Neutrophil (primary cell): ENCODE measurements around the gene PAX6.

Experiments
- H3K27ac ChIP-seq: fragments of 200-600 bp; sonication (generic); 2 replicates; pipeline ENCODE4 v1.5.1; 2016; ENCODE audit warnings: mild to moderate bottlenecking, moderate library complexity
- H3K27me3 ChIP-seq: fragments of 200-600 bp; sonication (generic); 2 replicates; pipeline ENCODE4 v1.6.0; 2016; ENCODE audit warnings: mild to moderate bottlenecking
- H3K36me3 ChIP-seq: fragments of 200-600 bp; sonication (generic); 2 replicates; pipeline ENCODE4 v1.5.1; 2017
- H3K4me1 ChIP-seq, 2 experiments: fragments of 200-600 bp in 1 of 2; sonication (generic) in 1 of 2; 1 replicate in 1 of 2; 2 replicates in 1 of 2; pipeline versions ENCODE4 v1.5.1 to v1.6.1; 2013 to 2016; ENCODE audit warnings: low read depth in 1 of 2, low read length in 1 of 2, mild to moderate bottlenecking in 1 of 2, moderate library complexity in 1 of 2; ENCODE audit not compliant: control insufficient read depth in 1 of 2, insufficient read depth in 1 of 2
- H3K4me3 ChIP-seq, 2 experiments: fragments of 200-600 bp in 1 of 2; sonication (generic) in 1 of 2; 1 replicate in 1 of 2; 2 replicates in 1 of 2; pipeline ENCODE4 v1.5.1; 2013 to 2016; ENCODE audit warnings: low read depth in 1 of 2, low read length in 1 of 2, mild to moderate bottlenecking in 1 of 2, moderate library complexity in 1 of 2
- H3K9me3 ChIP-seq: fragments of 200-600 bp; sonication (generic); 2 replicates; pipeline ENCODE4 v1.5.1; 2016
- TF ChIP-seq, protein P1 (sequence below): fragments of 200-600 bp; sonication (generic); IDR thresholded peaks from 2 replicates; pipeline ENCODE4 v1.5.1; 2016; ENCODE audit warnings: antibody characterized with exemption

The PAX6 gene

DNA sequence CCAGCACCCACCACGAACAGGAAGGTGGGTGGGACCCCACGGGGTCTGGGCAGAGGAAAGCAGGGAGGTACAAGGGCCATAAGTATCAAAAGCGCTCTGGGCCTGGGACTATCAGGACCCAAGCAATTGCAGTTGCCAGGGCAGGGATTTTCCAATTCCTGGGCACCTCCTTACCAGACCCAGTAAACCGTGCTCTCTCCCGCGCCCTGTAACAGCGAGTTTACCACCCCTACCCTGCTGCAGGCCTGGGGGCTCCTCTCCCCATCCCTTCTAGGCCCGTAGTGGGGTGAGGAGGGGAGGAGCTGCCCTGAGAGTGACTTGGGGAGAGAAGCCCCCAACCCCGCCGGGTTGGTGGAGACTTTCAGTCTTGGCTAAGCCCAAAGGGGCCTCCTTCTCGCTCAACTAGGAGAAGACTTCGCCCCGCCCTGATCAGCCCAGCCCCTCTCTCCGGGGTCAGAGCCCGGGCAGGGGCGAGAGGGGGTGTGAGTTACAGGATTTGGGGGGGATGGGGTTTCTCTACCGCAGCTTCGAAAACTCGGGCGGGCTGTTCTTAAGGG, 5.4 kb downstream of the PAX6 start:
- TF ChIP-seq, protein P1, sequence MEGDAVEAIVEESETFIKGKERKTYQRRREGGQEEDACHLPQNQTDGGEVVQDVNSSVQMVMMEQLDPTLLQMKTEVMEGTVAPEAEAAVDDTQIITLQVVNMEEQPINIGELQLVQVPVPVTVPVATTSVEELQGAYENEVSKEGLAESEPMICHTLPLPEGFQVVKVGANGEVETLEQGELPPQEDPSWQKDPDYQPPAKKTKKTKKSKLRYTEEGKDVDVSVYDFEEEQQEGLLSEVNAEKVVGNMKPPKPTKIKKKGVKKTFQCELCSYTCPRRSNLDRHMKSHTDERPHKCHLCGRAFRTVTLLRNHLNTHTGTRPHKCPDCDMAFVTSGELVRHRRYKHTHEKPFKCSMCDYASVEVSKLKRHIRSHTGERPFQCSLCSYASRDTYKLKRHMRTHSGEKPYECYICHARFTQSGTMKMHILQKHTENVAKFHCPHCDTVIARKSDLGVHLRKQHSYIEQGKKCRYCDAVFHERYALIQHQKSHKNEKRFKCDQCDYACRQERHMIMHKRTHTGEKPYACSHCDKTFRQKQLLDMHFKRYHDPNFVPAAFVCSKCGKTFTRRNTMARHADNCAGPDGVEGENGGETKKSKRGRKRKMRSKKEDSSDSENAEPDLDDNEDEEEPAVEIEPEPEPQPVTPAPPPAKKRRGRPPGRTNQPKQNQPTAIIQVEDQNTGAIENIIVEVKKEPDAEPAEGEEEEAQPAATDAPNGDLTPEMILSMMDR: no peak
- Histone ChIP-seq H3K27ac (no peak overlapping the region), H3K4me1 (peaks cover 22 to 25% of the 10 kb centered on the region in 2 experiments), H3K36me3 (no peaks in the 10 kb centered on the region), H3K27me3 (peaks cover 100% of the 10 kb centered on the region), H3K9me3 (no peaks in the 10 kb centered on the region), H3K4me3 (no peak overlapping the region)

DNA sequence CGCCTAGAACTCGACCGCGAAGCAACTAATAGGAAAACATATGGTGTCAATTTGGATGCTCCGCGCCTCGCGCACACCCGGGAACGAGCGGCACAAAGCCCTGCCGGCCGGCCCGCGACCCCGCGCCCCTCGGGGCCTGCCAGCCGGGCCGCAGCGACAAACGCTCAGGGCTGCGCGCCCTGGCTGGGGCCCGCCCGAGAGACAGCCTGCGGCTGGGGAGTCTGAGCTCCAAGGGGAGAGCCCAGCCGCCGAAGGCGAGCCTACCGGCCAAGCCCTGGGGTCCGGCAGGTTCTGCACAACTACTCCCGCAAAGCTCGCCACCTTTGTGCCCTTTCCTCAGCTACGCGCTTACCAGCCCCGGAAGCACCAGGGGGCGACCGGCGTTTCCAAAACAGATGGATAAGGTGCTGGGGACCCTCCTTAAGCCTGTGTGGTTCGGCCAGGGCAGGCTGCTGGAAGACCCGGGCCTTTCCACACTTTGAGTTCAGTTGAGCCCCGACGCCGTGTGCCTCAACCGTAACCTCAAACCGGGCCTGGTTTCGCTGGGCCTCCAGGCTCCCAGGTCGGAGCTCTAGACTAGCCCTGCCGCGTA, 6.0 kb downstream of the PAX6 start:
- Histone ChIP-seq H3K4me1 (peaks cover 18 to 19% of the 10 kb centered on the region in 2 experiments), H3K27ac (no peak overlapping the region), H3K27me3 (peaks cover 100% of the 10 kb centered on the region), H3K36me3 (no peaks in the 10 kb centered on the region), H3K9me3 (no peaks in the 10 kb centered on the region), H3K4me3 (no peak overlapping the region)
- TF ChIP-seq, protein P1: no peak

DNA sequence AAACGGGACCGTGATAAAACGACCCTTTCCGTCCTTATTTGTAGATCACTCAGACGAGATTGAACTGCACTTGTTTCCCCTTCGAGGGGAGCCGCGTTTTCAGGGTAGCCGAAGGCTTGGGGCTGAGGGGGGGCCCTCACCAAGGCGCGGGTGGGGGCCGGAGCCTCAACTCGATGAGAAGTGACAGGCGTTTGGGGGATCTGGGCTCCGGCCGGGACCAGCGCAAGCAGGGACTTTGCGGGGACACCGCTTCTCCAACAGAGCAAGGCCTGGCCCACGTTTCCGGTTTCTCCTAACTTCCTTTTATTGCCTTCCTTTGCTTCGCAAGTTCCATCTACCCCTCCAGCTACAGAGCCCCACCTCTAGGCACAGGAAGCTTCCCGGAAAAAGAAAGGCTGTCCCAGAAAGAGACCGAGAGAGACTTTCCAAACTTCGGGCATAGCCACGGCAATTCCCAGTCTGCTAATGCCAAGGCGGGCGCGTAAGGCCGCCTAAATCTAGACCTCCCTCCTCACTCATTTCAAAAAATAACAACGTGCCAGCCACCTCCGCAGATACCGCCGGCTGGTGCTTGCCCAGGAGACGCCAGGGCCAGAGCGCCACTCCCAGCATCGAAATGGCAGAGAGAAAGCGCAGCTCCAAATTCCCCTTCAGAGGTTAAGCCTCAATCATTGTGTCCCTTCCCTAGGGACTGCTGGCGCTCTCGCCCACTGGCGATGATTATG, 6.6 kb downstream of the PAX6 start:
- H3K36me3 ChIP-seq: no peaks in the 10 kb centered on the region
- peaks cover 100% of the 10 kb centered on the region for H3K27me3 ChIP-seq
- H3K9me3 ChIP-seq: no peaks in the 10 kb centered on the region
- H3K27ac ChIP-seq: no peak overlapping the region
- TF ChIP-seq, protein P1: no peak
- peaks cover 11 to 15% of the 10 kb centered on the region in 2 experiments for H3K4me1 ChIP-seq
- no peak overlapping the region for H3K4me3 ChIP-seq

DNA sequence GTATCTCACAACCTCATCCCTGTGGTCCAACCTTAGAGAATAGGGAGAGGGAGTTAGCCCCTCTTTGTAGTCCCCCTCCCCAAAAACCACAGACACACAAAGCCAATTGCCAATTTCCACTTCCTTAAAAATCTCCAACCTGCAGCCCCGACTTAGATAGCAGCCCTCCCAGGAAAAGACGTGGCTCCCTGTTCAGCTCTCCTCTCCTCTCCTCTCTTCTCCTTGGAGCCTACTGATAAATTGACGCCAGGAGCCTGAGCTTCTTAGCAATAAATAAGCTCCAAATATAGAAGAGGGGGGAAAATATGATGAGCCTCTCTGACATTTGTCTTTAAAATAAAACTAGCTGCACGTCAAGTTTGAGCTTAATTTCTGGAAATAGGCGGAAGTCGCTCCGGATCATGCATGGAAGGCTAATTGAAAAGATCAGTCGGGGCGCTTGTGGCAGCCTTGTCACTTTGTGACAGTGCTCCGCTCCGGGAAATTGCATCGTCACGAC, 7.3 kb downstream of the PAX6 start:
- H3K4me3 ChIP-seq: no peak overlapping the region
- H3K36me3 ChIP-seq: no peaks in the 10 kb centered on the region
- no peak overlapping the region for H3K27ac ChIP-seq
- peaks cover 10 to 15% of the 10 kb centered on the region in 2 experiments for H3K4me1 ChIP-seq
- no peaks in the 10 kb centered on the region for H3K9me3 ChIP-seq
- TF ChIP-seq, protein P1: no peak
- peaks cover 100% of the 10 kb centered on the region for H3K27me3 ChIP-seq

DNA sequence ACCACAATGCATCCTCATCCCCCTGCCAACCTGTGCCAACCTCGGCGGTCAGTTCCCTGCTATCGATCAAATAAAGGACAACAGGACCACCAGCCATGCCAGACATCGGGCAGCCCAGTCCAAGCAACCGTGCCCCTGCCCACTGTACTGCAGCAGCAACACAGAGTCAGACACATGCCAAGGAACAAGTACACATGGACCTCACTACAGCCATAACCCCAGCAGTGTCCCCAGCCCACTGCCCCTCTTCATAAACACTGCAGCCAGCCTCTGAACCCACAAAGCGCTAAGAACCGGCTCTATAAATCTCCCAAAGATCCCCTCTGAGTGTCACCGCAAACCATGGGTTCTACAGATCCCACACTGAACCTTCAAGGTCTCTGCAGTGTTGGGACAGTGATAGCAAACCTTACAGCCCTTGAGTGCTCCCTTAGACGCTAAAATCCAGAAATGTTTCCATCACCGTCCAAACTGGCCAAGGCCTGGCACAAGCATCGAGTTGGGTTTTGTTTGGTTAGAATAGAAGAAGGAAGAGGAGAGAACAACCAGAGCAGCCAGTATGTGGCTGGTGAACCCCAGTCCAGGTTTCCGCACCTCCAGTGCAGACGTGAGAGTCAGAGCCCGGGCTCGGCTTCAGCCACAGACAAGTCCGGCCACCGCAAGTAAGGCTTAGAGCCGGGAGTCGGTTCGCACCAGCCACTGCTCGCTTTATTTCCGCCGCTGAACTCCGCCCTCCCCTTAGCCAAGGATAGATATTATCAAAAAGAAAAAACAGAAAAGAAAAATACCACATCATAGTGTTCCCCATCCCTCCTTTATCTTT, 7.9 kb downstream of the PAX6 start:
- Histone ChIP-seq H3K4me3 (no peak overlapping the region), H3K4me1 (peaks cover 10 to 15% of the 10 kb centered on the region in 2 experiments), H3K27me3 (peaks cover 100% of the 10 kb centered on the region), H3K9me3 (no peaks in the 10 kb centered on the region), H3K36me3 (no peaks in the 10 kb centered on the region), H3K27ac (no peak overlapping the region)
- TF ChIP-seq, protein P1: no peak
